GM21619 (cell line): ENCODE data around the gene PTX4.
"Not testable (repeated sequence)": the region's sequence is repeated elsewhere in the genome, so short reads cannot be mapped to it uniquely, and the experiment has no call there.

ENCODE experiments used
- ATAC-seq: cut with Tn5 transposase; IDR thresholded peaks from one replicate; pipeline ENCODE4 v1.9.1; 2021; ENCODE audit not compliant: unreplicated experiment

PTX4 gene

DNA sequence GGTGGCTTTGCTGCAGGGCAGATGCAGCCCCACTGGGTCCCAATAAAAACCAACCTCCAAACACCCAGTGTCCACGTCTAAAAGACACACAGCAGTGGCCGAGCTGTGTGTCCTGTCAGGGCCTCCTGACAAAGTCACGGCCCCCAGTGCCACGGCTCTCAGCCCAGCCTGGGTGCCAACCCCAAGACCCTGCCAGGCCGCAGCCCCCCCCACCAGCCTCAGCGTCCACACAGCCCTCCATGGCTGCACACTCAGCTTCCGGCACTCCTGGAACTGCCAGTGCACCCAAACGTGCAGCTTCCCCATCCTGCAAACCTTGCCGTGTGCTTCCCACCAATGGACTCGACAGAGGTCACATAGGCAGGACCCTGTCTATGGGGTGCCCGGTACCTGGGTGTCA is 40.8 kb downstream of the PTX4 start:
- ATAC-seq: no peak

- ATAC-seq: no peak
Measured at GRCh38 chr16:1446296-1447080, 42.3 kb downstream of the PTX4 start.

DNA sequence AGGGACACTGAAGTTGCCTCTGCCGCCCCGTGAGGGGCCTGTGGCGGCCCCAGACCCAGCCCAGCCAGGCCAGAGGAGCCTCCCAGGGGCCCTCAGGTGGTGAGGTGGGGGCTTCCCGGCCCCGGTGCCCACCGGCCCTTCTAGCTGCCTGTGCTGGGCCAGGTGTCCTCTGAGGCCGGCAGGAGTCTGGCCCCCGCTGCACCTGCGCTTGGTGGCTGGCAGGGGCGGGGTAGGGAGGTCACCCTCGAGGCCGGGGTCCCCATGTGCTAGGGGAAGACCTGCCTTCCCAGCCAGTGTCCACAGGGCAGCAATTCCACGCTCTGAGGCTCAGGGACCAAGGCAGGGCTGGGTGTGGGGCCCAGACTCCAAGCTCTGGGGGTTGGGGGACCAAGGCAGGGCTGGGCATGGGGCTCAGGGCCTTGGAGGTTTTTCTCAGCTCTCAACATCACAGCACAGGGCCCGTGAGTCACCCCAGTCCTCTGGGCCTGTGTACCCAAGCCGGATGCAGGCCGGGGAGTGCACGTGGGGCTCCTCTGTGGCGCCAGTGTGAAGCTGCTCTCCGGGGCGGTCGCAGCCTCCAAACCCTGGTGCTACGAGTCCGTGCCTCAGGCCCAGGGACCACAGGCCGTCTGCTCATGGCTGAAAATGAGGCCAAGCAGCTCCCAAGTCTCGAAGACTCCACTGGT is 43.1 kb downstream of the PTX4 start:
- no peak for ATAC-seq

DNA sequence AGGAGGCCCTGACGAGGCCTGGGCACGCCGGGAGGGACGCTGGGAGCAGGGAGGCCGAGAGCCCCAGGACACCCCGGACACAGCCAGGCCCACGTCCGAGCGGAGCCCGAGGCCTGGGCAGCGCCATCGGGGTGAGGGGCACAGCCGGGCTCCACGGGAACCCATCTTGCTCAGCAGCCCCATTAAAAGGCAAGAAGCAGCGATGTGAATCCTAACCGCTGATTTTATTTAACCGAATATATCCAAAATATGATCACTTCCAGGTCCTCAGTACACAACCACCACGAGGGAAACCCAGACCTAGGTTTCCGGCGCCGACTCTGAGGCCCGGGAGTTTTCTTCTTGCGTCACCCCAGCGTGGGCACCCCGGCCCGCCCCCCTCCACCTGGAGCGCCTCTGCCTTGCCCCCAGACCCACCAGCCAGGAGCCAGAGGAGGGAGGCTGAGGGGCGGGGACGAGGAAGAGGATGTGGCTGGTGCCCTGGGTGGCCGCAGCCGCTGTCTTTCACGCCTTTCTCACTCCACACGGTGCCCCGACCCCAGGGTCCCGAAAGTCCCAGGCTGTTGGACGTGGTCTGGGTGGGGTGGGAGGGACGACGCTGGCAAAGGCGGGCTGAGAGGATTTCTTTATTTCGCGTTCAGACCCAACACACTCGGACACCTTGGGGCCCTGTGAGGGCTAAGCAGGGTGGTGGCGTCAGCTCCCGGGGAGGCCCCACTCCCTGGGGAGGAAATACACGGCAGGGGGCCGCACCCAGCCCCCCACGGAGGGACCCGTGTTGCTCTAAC is 43.8 kb downstream of the PTX4 start:
- ATAC-seq: no peak

DNA sequence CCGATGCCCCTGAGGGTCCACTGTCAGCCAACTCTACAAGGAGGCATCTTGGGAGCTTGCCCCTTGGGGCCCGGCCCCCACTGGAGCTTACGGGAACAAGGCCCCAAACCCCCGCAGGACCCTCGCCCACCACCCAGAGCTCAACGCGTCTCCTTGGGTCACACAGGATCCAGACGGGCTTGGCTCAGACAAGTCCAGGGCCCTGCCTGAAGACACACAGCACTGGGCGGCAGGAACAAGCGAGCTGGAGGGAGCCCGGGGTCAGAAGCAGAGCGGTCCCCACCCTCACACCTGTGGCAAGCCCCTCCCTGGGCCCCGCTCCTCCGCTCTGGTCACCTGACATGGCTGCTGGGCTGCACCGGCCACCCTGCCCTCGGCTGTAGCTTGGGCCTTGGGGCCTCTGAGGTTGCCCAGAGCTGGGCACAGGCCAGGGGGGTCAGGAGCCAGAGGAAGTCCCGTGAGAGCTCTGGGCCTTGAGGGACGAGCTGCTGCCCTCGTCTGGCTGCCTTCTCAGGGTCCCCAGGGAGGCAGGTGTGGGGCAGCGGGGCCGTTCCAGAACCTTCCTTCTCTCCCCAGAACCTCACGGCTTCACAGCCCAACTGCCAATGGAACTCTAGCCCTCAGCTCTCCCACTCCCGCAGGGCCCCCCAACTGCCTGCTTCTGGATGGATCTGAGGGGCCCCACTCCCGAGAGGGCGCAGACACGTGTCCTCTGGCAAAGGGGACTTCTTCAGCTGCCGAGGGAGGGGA is 44.6 kb downstream of the PTX4 start, which contains the start of gene CCDC154:
TSS of gene CCDC154 (minus strand) at position 577 of the 750 bp plus-strand sequence. CDS start at position 343, 234 bp downstream.
- ATAC-seq: no peak

DNA sequence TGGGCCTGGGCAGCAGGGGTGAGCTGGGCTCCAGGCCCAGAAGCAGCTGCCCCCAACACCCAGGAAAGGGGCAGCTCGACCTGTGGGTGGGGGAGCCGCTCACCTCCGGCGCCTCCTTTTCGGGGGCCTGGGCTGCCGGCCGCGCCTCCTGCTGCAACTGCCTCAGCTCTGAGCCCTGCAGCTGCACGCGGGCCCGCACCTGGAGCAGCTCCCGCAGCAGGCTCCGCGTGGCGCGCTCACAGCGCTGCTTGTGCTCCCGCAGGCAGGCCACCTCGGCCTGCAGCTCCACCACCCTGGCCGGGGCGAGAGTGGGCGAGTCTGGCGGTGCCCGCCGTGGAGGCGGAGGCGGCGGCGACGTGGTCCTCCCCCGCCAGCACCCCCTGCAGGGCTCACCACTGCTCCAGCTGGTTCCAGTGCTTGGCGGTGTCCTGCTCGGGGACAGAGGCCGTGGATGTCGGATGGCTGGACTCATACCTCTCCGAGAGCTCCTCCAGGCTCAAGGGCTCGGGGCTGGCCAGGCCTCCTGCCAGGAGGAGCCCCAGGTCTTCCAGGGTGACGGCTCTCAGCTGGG is 45.3 kb downstream of the PTX4 start:
- ATAC-seq: no peak

DNA sequence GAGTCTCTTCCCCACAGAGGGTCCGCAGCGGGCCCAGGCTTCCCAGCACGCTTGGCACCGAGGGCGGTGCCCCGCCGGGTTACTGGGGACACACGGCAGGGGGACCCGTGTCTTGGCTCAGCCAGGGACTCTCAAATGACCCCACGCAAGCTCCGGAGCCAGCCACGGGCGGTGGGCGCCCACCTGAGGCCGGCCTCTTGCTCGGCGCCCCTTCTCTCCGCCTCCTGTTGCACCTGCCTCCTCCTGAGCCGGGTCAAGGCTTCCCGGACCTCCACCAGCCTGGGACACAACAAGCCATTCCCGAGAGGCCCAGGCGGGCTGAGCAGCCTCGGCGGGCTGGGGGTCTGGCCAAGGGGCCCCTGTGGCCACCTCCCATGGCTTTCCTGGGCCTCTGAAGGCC is 46.0 kb downstream of the PTX4 start:
- no peak for ATAC-seq

- no peak for ATAC-seq
Measured at GRCh38 chr16:1441391-1441829, 47.3 kb downstream of the PTX4 start.

DNA sequence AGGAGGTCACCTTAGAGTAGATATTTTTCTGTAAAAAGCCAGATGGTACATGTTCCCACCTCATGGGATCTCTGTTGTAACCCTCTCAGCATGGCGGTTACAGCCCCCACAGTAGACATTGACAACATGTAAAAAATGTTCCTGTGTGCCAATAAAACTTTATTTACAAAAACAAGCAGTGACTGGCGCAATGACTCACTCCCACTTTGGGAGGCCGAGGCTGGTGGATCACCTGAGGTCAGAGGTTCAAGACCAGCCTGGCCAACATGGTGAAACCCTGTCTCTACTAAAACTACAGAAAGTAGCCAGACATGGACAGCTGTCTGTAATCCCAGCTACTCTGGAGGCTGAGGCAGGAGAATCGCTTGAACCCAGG is 49.1 kb downstream of the PTX4 start:
- not testable (repeated sequence) for ATAC-seq

- no peak for ATAC-seq
Measured at GRCh38 chr16:1439058-1439698, 49.6 kb downstream of the PTX4 start.

GRCh38 chr16:1438229-1439057 is 50.3 kb downstream of the PTX4 start:
- no peak for ATAC-seq

DNA sequence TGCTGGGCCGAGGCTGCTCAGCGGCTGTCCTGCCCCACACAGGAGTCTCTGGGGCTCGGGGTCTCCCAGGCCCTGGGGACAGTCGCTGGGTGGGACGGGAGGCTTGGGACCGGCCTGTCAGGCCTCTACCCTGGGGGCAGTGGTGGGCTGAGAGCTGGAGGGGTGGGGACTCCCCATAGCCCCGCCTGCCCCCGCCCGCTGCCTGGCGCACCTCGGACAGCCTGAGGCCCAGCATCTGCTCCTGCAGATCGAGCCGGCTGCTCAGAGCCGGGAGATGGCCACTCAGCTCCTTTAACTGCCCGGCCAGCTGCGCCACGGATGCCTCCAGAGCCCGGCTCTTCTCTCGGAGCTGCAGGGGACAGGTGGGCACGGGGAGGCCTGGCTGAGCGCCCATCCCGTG is 51.1 kb downstream of the PTX4 start:
- ATAC-seq: no peak

DNA sequence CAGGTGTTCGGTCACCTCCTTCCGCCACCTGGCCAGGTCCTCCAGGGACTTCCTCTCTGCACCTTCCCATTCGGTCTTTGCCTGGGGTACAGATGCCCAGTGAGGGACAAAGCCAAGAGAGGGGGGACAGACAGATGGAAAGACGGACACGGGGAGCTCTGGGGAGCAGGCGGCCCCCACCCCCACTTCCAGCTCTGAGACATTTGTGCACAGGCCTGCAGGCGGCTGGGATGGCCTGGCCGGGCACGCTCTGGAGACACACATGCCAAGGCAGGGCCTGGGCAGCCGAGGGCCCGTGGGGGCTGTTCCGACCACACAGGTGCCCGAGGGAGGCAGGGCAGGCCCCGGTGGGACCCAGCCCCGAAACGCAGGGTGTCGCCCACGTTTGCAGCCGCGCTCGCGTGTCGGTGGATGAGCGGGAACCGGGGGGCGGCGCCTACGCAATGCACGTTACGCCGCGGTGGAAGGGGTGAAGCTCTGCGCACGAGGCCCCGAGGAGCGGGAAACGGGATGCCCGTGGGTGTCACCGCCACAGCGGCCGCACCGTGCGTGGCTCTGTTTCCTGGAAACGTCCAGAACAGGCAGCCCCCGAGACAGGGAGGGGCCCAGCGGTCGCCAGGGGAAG is 51.9 kb downstream of the PTX4 start:
- no peak for ATAC-seq

GRCh38 chr16:1435921-1436697 is 52.6 kb downstream of the PTX4 start:
- ATAC-seq: no peak
